ENCODE data around the gene CNOT1. TPM values are rescaled to one million over a fixed set of nuclear protein-coding genes. Genes with fewer than 3 reads are reported as not detected.

CNOT1 gene
- total RNA-seq, 1 experiment from 2014 or later, result 328 TPM

- Histone ChIP-seq H3K23me2 (ENCODE audit: insufficient read length, low read depth, low read length, poor library complexity, severe bottlenecking) (no peaks in the 10 kb centered on the region), H2BK5ac (ENCODE audit: insufficient read length, low read length) (no peak overlapping the region), H2BK15ac (ENCODE audit: low read depth, low read length) (no peak overlapping the region), H4K8ac (replicated peaks; ENCODE audit: insufficient read length, low read depth, low read length) (no peak overlapping the region), H3K23ac (ENCODE audit: insufficient read length, low read depth, low read length) (no peak overlapping the region), H3K27me3 (ENCODE audit: insufficient read depth, low read length) (no peaks in the 10 kb centered on the region), H3T11ph (ENCODE audit: low read length) (no peak overlapping the region), H3K4me2 (ENCODE audit: insufficient read depth, insufficient read length, low read length) (no peak overlapping the region), H3K18ac (ENCODE audit: insufficient read length, low read depth, low read length) (no peak overlapping the region), H2BK12ac (ENCODE audit: insufficient read length, low read depth, low read length) (no peak overlapping the region), H3K9ac (ENCODE audit: extremely low read depth, insufficient read length, low read length) (no peak overlapping the region), H4K91ac (ENCODE audit: insufficient read length, low read depth, low read length) (no peak overlapping the region), H3K4ac (ENCODE audit: low read depth, low read length) (no peak overlapping the region), H3K27ac (ENCODE audit: insufficient read length, low read depth, low read length) (no peak overlapping the region), H2AK5ac (ENCODE audit: insufficient read length, low read length) (no peak overlapping the region), H3K9me3 (ENCODE audit: control insufficient read depth, low read depth, low read length) (no peaks in the 10 kb centered on the region), H2BK20ac (ENCODE audit: low read depth, low read length, poor library complexity, severe bottlenecking) (no peak overlapping the region), H4K5ac (ENCODE audit: insufficient read length, low read depth, low read length) (no peak overlapping the region), H3K4me1 (ENCODE audit: insufficient read depth, low read length) (no peaks in the 10 kb centered on the region), H4K20me1 (ENCODE audit: control insufficient read depth, insufficient read depth, insufficient read length) (no peaks in the 10 kb centered on the region), H2BK120ac (ENCODE audit: low read depth, low read length, poor library complexity, severe bottlenecking) (no peak overlapping the region), H3K14ac (ENCODE audit: insufficient read depth, low read length) (no peak overlapping the region), H3K79me2 (ENCODE audit: insufficient read depth, low read length) (peaks cover 34% of the 10 kb centered on the region; the same call in 1 of the 2 replicates), H3K79me1 (ENCODE audit: insufficient read depth, low read depth, low read length, poor library complexity, severe bottlenecking) (peaks cover 8% of the 10 kb centered on the region), H3K56ac (ENCODE audit: insufficient read length, low read depth, low read length) (no peak overlapping the region), H2AFZ (ENCODE audit: low read length) (no peak overlapping the region)
- no peak for DNase-seq
- Mint-ChIP-seq H3K4me3 (no peak overlapping the region), H3K27me3 (ENCODE audit: low read depth) (no peaks in the 10 kb centered on the region), H3K36me3 (ENCODE audit: insufficient read depth in 1 of 3, low read depth in 3 of 3) (peaks cover 24 to 75% (median 66%) of the 10 kb centered on the region in 3 experiments; a peak in 6 of 7 replicates), H3K27ac (no peak overlapping the region), H3K9me3 (no peaks in the 10 kb centered on the region), H3K4me1 (no peaks in the 10 kb centered on the region)
- WGBS (ENCODE audit: extremely low coverage, insufficient read length, low lambda C conversion rate), result no CpG with 5 or more reads among the region's 10 CpGs
- TF ChIP-seq CTCF (conservative IDR thresholded peaks at IDR 0.05), result no peak
These were observed 9.2 kb downstream of the CNOT1 start for GRCh38 chr16:58620396-58620795.

Measured in H9 (cell line).